ENCODE measurements around the gene FTCD. TPM values are rescaled to one million over a fixed set of nuclear protein-coding genes. Genes with fewer than 3 reads are reported as not detected.

Gene FTCD
- total and polyA plus RNA-seq, 2 experiments from 2014 or later = not detected

GRCh38 chr21:46161633-46162592, 6.5 kb upstream of the FTCD start:
- no peaks in the 10 kb centered on the region for H3K36me3 ChIP-seq (ENCODE audit: low read depth)
- no peak overlapping the region for H3K27ac ChIP-seq
- H4K20me1 ChIP-seq (ENCODE audit: insufficient read depth) = no peaks in the 10 kb centered on the region
- no peak for DNase-seq
- H3K9ac ChIP-seq = no peak overlapping the region
- TF ChIP-seq EZH2phosphoT487 (IDR thresholded peaks at IDR 0.05; ENCODE audit: insufficient read depth, low read depth) (no peak), EZH2 (IDR thresholded peaks at IDR 0.05; ENCODE audit: insufficient read depth, poor library complexity, severe bottlenecking) (no peak)
- no peak overlapping the region for H2AFZ ChIP-seq
- no peaks in the 10 kb centered on the region for H3K4me1 ChIP-seq (ENCODE audit: insufficient read depth)
- no peaks in the 10 kb centered on the region for H3K9me2 ChIP-seq (ENCODE audit: insufficient read depth)
- WGBS, 2 experiments (ENCODE audit: low coverage in 1 of 2, low lambda C conversion rate in 2 of 2, missing lambda C conversion rate in 2 of 2) = 86 to 91% methylated on average over 17 to 72 of the region's 72 CpGs
- no peaks in the 10 kb centered on the region for H3K27me3 ChIP-seq (replicated peaks; ENCODE audit: insufficient read depth)
- H3K9me3 ChIP-seq (ENCODE audit: low read depth) = no peaks in the 10 kb centered on the region
- no peak overlapping the region for H3K4me3 ChIP-seq
- in situ Hi-C loops (cut with MboI) = no loop called here
- H3K79me2 ChIP-seq (ENCODE audit: insufficient read depth) = no peaks in the 10 kb centered on the region
- H3K4me2 ChIP-seq (ENCODE audit: unreplicated experiment) = no peak overlapping the region
- no peaks in the 10 kb centered on the region; the same call in 1 of the 2 replicates for H3F3A ChIP-seq (ENCODE audit: insufficient read depth)

DNA sequence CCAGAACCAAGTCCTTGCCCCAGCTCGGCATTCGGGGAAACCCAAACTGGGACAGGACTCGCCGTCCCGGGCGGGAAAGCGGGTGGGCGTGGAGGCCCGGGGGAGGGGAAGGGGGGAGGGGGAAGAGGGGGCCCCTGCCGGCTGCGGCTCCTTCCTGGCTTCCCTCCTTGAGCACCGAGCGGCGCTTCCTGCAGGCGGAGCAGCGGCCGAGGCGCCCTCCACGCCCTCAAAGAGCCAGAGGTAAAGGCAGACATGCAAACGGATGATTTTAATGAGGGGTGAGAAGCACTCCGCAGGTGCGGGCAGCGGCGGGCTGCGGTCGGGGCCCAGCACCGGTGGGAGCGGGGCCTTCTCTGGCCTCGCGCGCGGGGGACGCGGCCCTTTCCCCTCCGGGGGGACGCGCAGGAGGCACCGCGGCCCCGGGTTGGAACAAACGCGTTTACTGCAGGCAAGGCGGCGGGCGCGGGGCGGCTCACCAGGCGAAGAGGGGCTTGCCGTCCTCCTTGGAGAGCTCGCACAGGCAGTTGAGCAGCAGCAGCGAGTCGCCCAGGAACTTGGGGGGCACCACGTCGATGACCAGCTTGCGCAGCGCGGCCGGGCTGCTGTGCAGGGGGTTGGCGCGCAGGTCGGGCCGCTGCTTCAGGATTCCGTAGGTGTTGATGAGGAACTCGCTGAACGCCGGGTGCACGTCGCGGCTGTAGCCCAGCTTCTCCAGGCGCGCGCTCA, 5.7 kb upstream of the FTCD start:
- Histone ChIP-seq H3K4me2 (ENCODE audit: unreplicated experiment) (no peak overlapping the region), H2AFZ (no peak overlapping the region), H3K79me2 (ENCODE audit: insufficient read depth) (no peaks in the 10 kb centered on the region), H3K36me3 (ENCODE audit: low read depth) (no peaks in the 10 kb centered on the region), H3K9ac (no peak overlapping the region), H3F3A (ENCODE audit: insufficient read depth) (no peaks in the 10 kb centered on the region; the same call in 1 of the 2 replicates), H3K9me3 (ENCODE audit: low read depth) (no peaks in the 10 kb centered on the region), H3K9me2 (ENCODE audit: insufficient read depth) (no peaks in the 10 kb centered on the region), H3K27me3 (replicated peaks; ENCODE audit: insufficient read depth) (no peaks in the 10 kb centered on the region), H3K4me3 (no peak overlapping the region), H4K20me1 (ENCODE audit: insufficient read depth) (no peaks in the 10 kb centered on the region), H3K4me1 (ENCODE audit: insufficient read depth) (no peaks in the 10 kb centered on the region), H3K27ac (no peak overlapping the region)
- DNase-seq = no peak
- in situ Hi-C loops (cut with MboI) = no loop called here
- no peak for TF ChIP-seq EZH2phosphoT487 (IDR thresholded peaks at IDR 0.05; ENCODE audit: insufficient read depth, low read depth)
- no peak for TF ChIP-seq EZH2 (IDR thresholded peaks at IDR 0.05; ENCODE audit: insufficient read depth, poor library complexity, severe bottlenecking)
- WGBS, 2 experiments (ENCODE audit: low coverage in 1 of 2, low lambda C conversion rate in 2 of 2, missing lambda C conversion rate in 2 of 2) = 92 to 96% methylated on average over 20 to 72 of the region's 72 CpGs

- H3K9me3 ChIP-seq (ENCODE audit: low read depth) = no peaks in the 10 kb centered on the region
- H2AFZ ChIP-seq = no peak overlapping the region
- H3K27me3 ChIP-seq (replicated peaks; ENCODE audit: insufficient read depth) = no peaks in the 10 kb centered on the region
- no peak for DNase-seq
- H4K20me1 ChIP-seq (ENCODE audit: insufficient read depth) = no peaks in the 10 kb centered on the region
- in situ Hi-C loops (cut with MboI) = no loop called here
- H3K36me3 ChIP-seq (ENCODE audit: low read depth) = no peaks in the 10 kb centered on the region
- H3K79me2 ChIP-seq (ENCODE audit: insufficient read depth) = no peaks in the 10 kb centered on the region
- no peaks in the 10 kb centered on the region for H3K9me2 ChIP-seq (ENCODE audit: insufficient read depth)
- no peak overlapping the region for H3K4me3 ChIP-seq
- no peaks in the 10 kb centered on the region for H3K4me1 ChIP-seq (ENCODE audit: insufficient read depth)
- H3K4me2 ChIP-seq (ENCODE audit: unreplicated experiment) = no peak overlapping the region
- no peak overlapping the region for H3K9ac ChIP-seq
- WGBS, 2 experiments (ENCODE audit: low coverage in 1 of 2, low lambda C conversion rate in 2 of 2, missing lambda C conversion rate in 2 of 2) = 90% methylated on average over 7 to 22 of the region's 22 CpGs
- TF ChIP-seq EZH2phosphoT487 (IDR thresholded peaks at IDR 0.05; ENCODE audit: insufficient read depth, low read depth) (no peak), EZH2 (IDR thresholded peaks at IDR 0.05; ENCODE audit: insufficient read depth, poor library complexity, severe bottlenecking) (no peak)
- H3F3A ChIP-seq (ENCODE audit: insufficient read depth) = no peaks in the 10 kb centered on the region; the same call in 1 of the 2 replicates
- H3K27ac ChIP-seq = no peak overlapping the region
Observed at GRCh38 chr21:46160657-46160906, 5.2 kb upstream of the FTCD start.

DNA sequence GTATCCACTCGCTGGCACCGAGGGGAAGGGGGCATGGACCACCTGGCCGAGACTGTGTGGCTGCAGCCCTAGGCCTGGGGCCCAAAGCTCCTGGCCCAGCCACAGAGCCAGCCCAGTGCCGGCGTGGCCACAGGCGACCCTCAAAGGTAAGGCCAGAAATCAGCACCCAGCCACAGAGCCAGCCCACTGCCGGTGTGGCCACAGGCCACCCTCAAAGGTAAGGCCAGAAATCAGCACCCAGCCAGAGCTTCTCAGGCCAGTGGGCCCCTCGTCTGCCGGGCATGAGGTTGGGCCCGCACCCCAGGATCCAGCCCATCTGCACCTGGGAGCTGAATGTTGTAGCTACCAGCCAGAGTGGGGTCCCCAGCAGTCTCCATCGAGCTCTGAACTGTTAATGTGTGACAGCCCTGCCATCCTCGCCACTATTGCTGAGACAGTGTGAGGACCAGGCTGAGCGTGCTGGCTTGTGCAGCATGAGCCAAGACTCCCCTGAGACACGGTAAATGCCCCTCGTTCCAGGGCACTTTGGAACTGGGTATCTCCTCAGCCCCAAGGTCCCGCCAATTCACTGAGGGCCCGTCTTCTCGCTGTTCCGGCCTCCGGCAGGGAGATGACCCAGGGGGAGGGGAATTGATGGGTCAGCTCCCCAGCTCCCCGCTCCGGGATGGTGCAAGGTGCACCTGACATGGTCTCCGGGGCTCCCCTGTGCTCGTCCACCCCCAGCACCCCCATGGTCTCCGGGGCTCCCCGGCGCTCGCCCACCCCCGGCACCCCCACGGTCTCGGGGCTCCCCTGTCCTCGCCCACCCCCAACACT, 4.7 kb upstream of the FTCD start:
- H2AFZ ChIP-seq = no peak overlapping the region
- H3K9ac ChIP-seq = no peak overlapping the region
- no peaks in the 10 kb centered on the region for H3K36me3 ChIP-seq (ENCODE audit: low read depth)
- H3K79me2 ChIP-seq (ENCODE audit: insufficient read depth) = no peaks in the 10 kb centered on the region
- H3K4me3 ChIP-seq = no peak overlapping the region
- 95 to 97% methylated on average over 13 to 32 of the region's 32 CpGs for WGBS, 2 experiments (ENCODE audit: low coverage in 1 of 2, low lambda C conversion rate in 2 of 2, missing lambda C conversion rate in 2 of 2)
- H3K9me3 ChIP-seq (ENCODE audit: low read depth) = no peaks in the 10 kb centered on the region
- TF ChIP-seq EZH2phosphoT487 (IDR thresholded peaks at IDR 0.05; ENCODE audit: insufficient read depth, low read depth) (no peak), EZH2 (IDR thresholded peaks at IDR 0.05; ENCODE audit: insufficient read depth, poor library complexity, severe bottlenecking) (no peak)
- in situ Hi-C loops (cut with MboI) = no loop called here
- H3K4me2 ChIP-seq (ENCODE audit: unreplicated experiment) = no peak overlapping the region
- H3K4me1 ChIP-seq (ENCODE audit: insufficient read depth) = no peaks in the 10 kb centered on the region
- no peaks in the 10 kb centered on the region for H3K27me3 ChIP-seq (replicated peaks; ENCODE audit: insufficient read depth)
- no peaks in the 10 kb centered on the region for H4K20me1 ChIP-seq (ENCODE audit: insufficient read depth)
- no peaks in the 10 kb centered on the region for H3K9me2 ChIP-seq (ENCODE audit: insufficient read depth)
- no peak for DNase-seq
- no peak overlapping the region for H3K27ac ChIP-seq
- H3F3A ChIP-seq (ENCODE audit: insufficient read depth) = no peaks in the 10 kb centered on the region
